Breast epithelium (tissue), 3 donors: ENCODE data around the gene STK17A.

ENCODE experiments used
- POLR2AphosphoS5 ChIP-seq, 3 donors: sonication (generic); formaldehyde crosslinking; IDR thresholded peaks; one replicate each; pipeline ENCODE4 v1.6.1; 2017; ENCODE audit warnings: antibody characterized with exemption in 3 of 3
- TF ChIP-seq, protein P1 (sequence below), 3 donors: fragments of 450-650 bp; IDR thresholded peaks; one replicate each; pipeline ENCODE4 v1.5.1; 2016 to 2017; ENCODE audit warnings: antibody characterized with exemption in 3 of 3, mild to moderate bottlenecking in 3 of 3, moderate library complexity in 3 of 3

DNA sequence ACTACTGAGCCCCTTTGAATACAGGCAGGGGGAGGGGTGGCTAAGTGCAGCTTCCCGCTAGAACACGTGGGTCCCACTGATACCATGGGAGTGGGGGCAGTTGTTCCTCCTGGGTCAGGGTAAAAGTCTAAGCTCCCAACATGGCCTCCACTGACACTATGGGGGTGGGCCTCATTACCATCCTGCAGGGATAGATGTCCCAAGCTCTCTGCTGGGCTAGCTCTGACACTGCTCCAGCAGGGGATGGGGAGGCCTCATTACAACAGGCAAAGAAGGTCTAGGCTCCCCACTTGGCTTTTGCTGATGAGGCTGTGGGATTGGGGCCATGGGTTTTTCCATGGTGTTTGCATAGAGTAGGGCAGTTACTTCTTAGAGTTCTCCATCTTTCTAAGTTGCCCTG lies 51.5 kb downstream of the STK17A start:
- no peak for TF ChIP-seq POLR2AphosphoS5 (IDR thresholded peaks at IDR 0.05)
- TF ChIP-seq, protein P1, sequence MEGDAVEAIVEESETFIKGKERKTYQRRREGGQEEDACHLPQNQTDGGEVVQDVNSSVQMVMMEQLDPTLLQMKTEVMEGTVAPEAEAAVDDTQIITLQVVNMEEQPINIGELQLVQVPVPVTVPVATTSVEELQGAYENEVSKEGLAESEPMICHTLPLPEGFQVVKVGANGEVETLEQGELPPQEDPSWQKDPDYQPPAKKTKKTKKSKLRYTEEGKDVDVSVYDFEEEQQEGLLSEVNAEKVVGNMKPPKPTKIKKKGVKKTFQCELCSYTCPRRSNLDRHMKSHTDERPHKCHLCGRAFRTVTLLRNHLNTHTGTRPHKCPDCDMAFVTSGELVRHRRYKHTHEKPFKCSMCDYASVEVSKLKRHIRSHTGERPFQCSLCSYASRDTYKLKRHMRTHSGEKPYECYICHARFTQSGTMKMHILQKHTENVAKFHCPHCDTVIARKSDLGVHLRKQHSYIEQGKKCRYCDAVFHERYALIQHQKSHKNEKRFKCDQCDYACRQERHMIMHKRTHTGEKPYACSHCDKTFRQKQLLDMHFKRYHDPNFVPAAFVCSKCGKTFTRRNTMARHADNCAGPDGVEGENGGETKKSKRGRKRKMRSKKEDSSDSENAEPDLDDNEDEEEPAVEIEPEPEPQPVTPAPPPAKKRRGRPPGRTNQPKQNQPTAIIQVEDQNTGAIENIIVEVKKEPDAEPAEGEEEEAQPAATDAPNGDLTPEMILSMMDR (IDR thresholded peaks at IDR 0.05): no peak
